ENCODE measurements around the gene CDIP1. TPM values are rescaled to one million over a fixed set of nuclear protein-coding genes. Genes with fewer than 3 reads are reported as not detected.
A peak's percentile ranks its signal among the peaks of the same experiment; 100 is the strongest.

Gene CDIP1
- polyA plus RNA-seq, 6 donors from 2014 or later = 10.9 to 26.5 (median 17.3) TPM

GRCh38 chr16:4561596-4561995 lies 23.0 kb upstream of the CDIP1 start:
- H3K9me3 Mint-ChIP-seq = no peaks in the 10 kb centered on the region
- H3K27ac Mint-ChIP-seq = no peak overlapping the region
- ATAC-seq (ENCODE audit: low read depth in 2 of 2) (no peak), DNase-seq (no peak)
- H3K4me3 Mint-ChIP-seq = no peak overlapping the region
- H3K27me3 Mint-ChIP-seq = peaks cover 0 to 7% (median 0%) of the 10 kb centered on the region in 3 donors
- no peaks in the 10 kb centered on the region for H3K4me1 Mint-ChIP-seq
- H3K36me3 Mint-ChIP-seq = no peaks in the 10 kb centered on the region

DNA sequence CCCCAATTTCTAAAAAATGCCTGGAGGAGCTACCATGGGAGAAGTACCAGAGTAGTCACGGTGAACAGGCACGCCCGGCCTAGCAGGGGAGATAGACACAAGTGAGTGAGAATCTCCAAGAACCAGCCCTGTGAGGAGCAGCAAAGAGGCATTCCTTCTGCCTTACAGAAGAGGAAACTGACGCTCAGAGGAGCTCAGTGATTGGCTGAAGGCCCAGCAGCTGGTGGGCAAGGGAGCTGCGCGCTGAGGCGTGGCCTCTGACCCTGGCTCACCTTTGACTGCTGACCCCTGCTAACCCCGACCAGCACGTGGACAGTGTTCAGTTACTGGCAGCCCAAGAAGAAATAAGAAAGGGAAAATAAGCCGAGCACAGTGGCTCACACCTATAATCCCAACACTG lies 19.4 kb upstream of the CDIP1 start:
- DNase-seq = no peak
- no peak for ATAC-seq (ENCODE audit: low read depth in 2 of 2)

DNA sequence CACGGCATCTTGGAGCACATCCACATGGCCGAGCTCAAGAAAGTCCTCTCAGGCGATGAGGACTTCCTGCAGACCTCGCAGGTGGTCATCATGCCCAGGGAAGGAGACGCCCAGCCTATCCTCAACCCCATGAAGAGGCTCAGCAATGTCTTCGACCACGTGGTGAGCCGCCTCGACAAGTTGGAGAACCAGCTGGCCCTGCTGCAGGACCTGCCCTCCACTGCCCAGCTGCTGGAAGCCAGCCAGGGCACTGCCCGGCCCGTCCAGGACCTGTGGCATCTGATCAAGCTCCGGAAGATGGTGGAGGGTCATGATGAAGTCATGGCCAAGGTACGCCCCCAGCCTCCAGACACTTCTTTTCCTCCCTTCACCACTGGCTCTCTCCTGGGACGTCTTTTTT lies 18.0 kb upstream of the CDIP1 start:
- ATAC-seq (ENCODE audit: low read depth in 2 of 2) (no peak), DNase-seq (no peak)
- Mint-ChIP-seq H3K4me3 (no peak overlapping the region), H3K27me3 (peaks cover 0 to 7% (median 0%) of the 10 kb centered on the region in 3 donors), H3K36me3 (no peaks in the 10 kb centered on the region), H3K4me1 (no peaks in the 10 kb centered on the region), H3K27ac (peak overlapping the region in 1 of 6 donors; percentile 50), H3K9me3 (no peaks in the 10 kb centered on the region)

More for the DNA sequence above, 19.4 kb upstream of the CDIP1 start:
- Mint-ChIP-seq H3K4me1 (no peaks in the 10 kb centered on the region), H3K36me3 (no peaks in the 10 kb centered on the region), H3K27ac (no peak overlapping the region), H3K9me3 (no peaks in the 10 kb centered on the region), H3K27me3 (peaks cover 0 to 7% (median 0%) of the 10 kb centered on the region in 3 donors), H3K4me3 (no peak overlapping the region)

DNA sequence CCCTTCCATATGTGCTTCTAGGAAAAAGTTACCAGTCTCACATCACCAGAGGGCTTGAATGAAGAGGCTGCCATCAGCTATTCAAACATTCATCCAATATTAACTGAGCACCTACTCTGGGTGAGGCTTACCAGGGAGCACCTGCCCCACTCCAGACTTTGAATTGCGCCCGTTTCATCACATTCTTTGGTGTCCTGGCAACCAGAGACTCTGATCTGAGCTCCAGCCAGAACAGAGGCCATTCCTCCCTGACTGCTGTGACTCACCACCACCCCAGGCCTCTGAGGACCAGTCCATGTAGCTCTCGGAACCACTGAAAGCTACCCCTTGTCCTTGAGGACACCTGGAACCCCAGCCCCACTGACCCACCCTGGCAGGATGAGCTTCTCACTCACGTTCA lies 17.5 kb upstream of the CDIP1 start, which contains the start of gene C16orf96:
Gene C16orf96, plus strand, starts transcription at position 229 of the 400 bp plus-strand sequence. Its CDS starts 150 bp downstream, at position 379.
- Mint-ChIP-seq H3K36me3 (no peaks in the 10 kb centered on the region), H3K27me3 (peaks cover 0 to 7% (median 0%) of the 10 kb centered on the region in 3 donors), H3K4me3 (no peak within 1 kb of the TSS), H3K4me1 (no peaks in the 10 kb centered on the region), H3K27ac (peak within 1 kb of the TSS in 1 of 6 donors; percentile 50), H3K9me3 (no peaks in the 10 kb centered on the region)
- ATAC-seq (ENCODE audit: low read depth in 2 of 2) (no peak), DNase-seq (no peak)

- DNase-seq (no peak), ATAC-seq (ENCODE audit: low read depth in 2 of 2) (no peak)
- H3K9me3 Mint-ChIP-seq = no peaks in the 10 kb centered on the region
- no peak overlapping the region for H3K4me3 Mint-ChIP-seq
- H3K27me3 Mint-ChIP-seq = peaks cover 0 to 7% (median 0%) of the 10 kb centered on the region in 3 donors
- H3K4me1 Mint-ChIP-seq = peaks cover 5 to 9% (median 6%) of the 10 kb centered on the region in 3 donors
- no peak overlapping the region for H3K27ac Mint-ChIP-seq
- no peaks in the 10 kb centered on the region for H3K36me3 Mint-ChIP-seq
These were observed 14.0 kb upstream of the CDIP1 start for GRCh38 chr16:4552541-4552940.

GRCh38 chr16:4550591-4550990 lies 12.0 kb upstream of the CDIP1 start:
- H3K4me3 Mint-ChIP-seq = no peak overlapping the region
- H3K36me3 Mint-ChIP-seq = no peaks in the 10 kb centered on the region
- peaks cover 5 to 9% (median 8%) of the 10 kb centered on the region in 3 donors for H3K4me1 Mint-ChIP-seq
- H3K27me3 Mint-ChIP-seq = no peaks in the 10 kb centered on the region
- DNase-seq = no peak
- H3K9me3 Mint-ChIP-seq = no peaks in the 10 kb centered on the region
- H3K27ac Mint-ChIP-seq = peak overlapping the region in 1 of 6 donors; percentile 81
- no peak for ATAC-seq (ENCODE audit: low read depth in 2 of 2)

GRCh38 chr16:4548124-4548523 lies 9.6 kb upstream of the CDIP1 start:
- no peaks in the 10 kb centered on the region for H3K36me3 Mint-ChIP-seq
- no peak overlapping the region for H3K4me3 Mint-ChIP-seq
- no peak for DNase-seq
- ATAC-seq (ENCODE audit: low read depth in 2 of 2) = no peak
- peaks cover 9 to 12% (median 10%) of the 10 kb centered on the region in 3 donors for H3K4me1 Mint-ChIP-seq
- H3K9me3 Mint-ChIP-seq = no peaks in the 10 kb centered on the region
- H3K27me3 Mint-ChIP-seq = no peaks in the 10 kb centered on the region
- H3K27ac Mint-ChIP-seq = peak overlapping the region in 1 of 6 donors; percentile 74

GRCh38 chr16:4544473-4544872 lies 5.9 kb upstream of the CDIP1 start:
- peak overlapping the region in 1 of 8 donors; percentile 10 for H3K4me3 Mint-ChIP-seq
- no peaks in the 10 kb centered on the region for H3K36me3 Mint-ChIP-seq
- peaks cover 7% of the 10 kb centered on the region in 3 donors for H3K4me1 Mint-ChIP-seq
- ATAC-seq (ENCODE audit: low read depth in 2 of 2) (no peak), DNase-seq (no peak)
- H3K9me3 Mint-ChIP-seq = peaks cover 0 to 8% (median 4%) of the 10 kb centered on the region in 7 donors
- no peaks in the 10 kb centered on the region for H3K27me3 Mint-ChIP-seq
- no peak overlapping the region for H3K27ac Mint-ChIP-seq

GRCh38 chr16:4539716-4540284 lies 1.2 kb upstream of the CDIP1 start:
- Mint-ChIP-seq H3K9me3 (peaks cover 0 to 13% (median 4%) of the 10 kb centered on the region in 7 donors), H3K27me3 (no peaks in the 10 kb centered on the region), H3K36me3 (no peaks in the 10 kb centered on the region), H3K4me1 (peaks cover 10 to 24% (median 10%) of the 10 kb centered on the region in 3 donors), H3K4me3 (peak overlapping the region in 3 of 8 donors; percentile 53 to 71 (median 54)), H3K27ac (peak overlapping the region in 5 of 6 donors; percentile 7 to 90 (median 67))
- no peak for DNase-seq
- ATAC-seq (ENCODE audit: low read depth in 2 of 2) = no peak

- H3K9me3 Mint-ChIP-seq = peaks cover 0 to 13% (median 4%) of the 10 kb centered on the region in 7 donors
- peak; percentile 20 for DNase-seq
These were observed 913 bp downstream of the CDIP1 start for GRCh38 chr16:4537376-4538343.

DNA sequence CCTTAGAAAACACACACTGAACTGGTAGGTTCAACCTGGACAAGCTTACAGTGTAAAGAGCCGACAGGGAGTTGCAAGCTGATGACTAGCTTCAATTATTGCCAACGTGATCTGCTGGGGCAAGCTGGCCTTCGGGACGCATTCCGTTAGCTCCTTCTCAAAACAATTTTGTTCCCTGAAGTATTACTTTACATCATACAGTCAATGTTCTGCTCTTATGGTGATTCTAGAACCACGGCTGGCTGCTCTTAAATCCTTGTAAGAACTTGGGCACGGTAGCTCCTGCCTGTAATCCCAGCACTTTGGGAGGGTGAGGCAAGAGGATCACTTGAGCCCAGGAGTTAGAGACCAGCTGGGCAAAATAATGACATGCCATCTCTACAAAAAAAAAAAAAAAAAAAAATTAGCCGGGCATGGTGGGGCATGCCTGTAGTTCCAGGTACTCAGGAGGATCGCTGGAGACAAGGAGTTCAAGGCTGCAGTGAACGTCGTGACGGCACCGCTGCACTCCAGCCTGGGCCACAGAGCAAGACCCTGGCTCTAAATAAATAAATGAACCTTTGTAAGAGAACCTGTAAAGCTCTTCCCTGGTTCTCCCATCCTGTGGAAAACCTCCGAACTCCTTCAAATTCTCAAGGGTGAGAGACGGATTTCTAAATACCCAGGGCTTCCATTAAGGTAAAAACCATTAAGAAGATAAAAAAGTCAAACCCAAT lies 2.0 kb downstream of the CDIP1 start:
- Mint-ChIP-seq H3K4me1 (peaks cover 14 to 29% (median 16%) of the 10 kb centered on the region in 3 donors), H3K36me3 (no peaks in the 10 kb centered on the region), H3K27me3 (no peaks in the 10 kb centered on the region), H3K27ac (peak overlapping the region in 5 of 6 donors; percentile 1 to 92 (median 73)), H3K9me3 (peaks cover 0 to 13% (median 4%) of the 10 kb centered on the region in 7 donors), H3K4me3 (peak overlapping the region; percentile 67 to 93 (median 84))
- no peak for DNase-seq
- no peak for ATAC-seq (ENCODE audit: low read depth in 2 of 2)

More at GRCh38 chr16:4537376-4538343, 913 bp downstream of the CDIP1 start:
- ATAC-seq (ENCODE audit: low read depth in 2 of 2) = peak; percentile 44 to 48
- H3K4me3 Mint-ChIP-seq = peak overlapping the region; percentile 77 to 93 (median 84)
- H3K27me3 Mint-ChIP-seq = no peaks in the 10 kb centered on the region
- peak overlapping the region; percentile 1 to 92 (median 66) for H3K27ac Mint-ChIP-seq
- no peaks in the 10 kb centered on the region for H3K36me3 Mint-ChIP-seq
- H3K4me1 Mint-ChIP-seq = peaks cover 14 to 29% (median 16%) of the 10 kb centered on the region in 3 donors

- Mint-ChIP-seq H3K9me3 (peaks cover 0 to 13% (median 4%) of the 10 kb centered on the region in 7 donors), H3K4me1 (peaks cover 14 to 29% (median 16%) of the 10 kb centered on the region in 3 donors), H3K36me3 (no peaks in the 10 kb centered on the region), H3K4me3 (peak overlapping the region in 1 of 8 donors; percentile 67), H3K27ac (peak overlapping the region in 2 of 6 donors; percentile 57 to 77), H3K27me3 (no peaks in the 10 kb centered on the region)
- no peak for ATAC-seq (ENCODE audit: low read depth in 2 of 2)
- no peak for DNase-seq
These were observed 2.9 kb downstream of the CDIP1 start for GRCh38 chr16:4535627-4536108.
